GM18502 (cell line): Measurements from ENCODE around the gene KCND2.
A peak's percentile ranks its signal among the peaks of the same experiment; 100 is the strongest.
"Not testable (repeated sequence)": the region's sequence is repeated elsewhere in the genome, so short reads cannot be mapped to it uniquely, and the experiment has no call there.

Source experiments
- ATAC-seq: cut with Tn5 transposase; IDR thresholded peaks from one replicate; pipeline ENCODE4 v1.9.1; 2021; ENCODE audit warnings: mild to moderate bottlenecking; ENCODE audit not compliant: unreplicated experiment, poor library complexity

Gene KCND2

DNA sequence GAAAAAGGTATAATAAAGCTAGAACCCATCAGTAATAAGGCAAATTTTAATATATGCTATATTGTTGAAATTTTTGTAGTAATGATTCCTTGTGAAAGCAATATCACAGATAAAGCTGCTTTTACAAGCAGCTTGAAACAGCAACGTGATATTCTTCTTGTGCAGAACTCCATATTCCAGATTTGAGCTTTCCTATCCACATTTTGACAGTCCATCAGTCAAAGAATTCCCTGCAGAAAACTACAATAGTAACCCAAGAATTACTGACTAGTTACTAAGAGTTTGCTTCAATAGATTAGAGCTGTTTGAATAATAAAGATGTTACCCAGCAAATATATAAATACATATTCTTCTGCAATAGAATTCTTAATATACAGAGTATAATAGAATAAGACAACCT, 291.2 kb downstream of the KCND2 start:
- no peak for ATAC-seq

DNA sequence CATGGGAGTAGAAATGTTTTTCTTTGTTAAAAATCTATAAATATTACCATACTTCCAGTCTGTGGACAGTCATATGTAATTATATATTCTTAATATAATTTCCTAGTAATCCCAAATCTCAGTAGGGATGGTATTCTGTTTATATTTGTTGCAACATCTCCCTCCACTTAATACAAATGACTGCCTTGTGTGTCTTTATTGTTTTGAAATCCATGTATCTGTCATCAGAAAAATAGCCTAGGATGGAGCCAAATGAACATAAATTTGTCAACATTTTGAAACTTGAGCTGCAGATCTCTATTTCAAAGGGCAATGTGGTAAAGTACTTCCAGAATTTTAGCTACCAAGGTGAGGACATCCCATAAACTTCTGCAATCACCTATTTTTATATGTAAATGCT, 294.2 kb downstream of the KCND2 start:
- ATAC-seq: no peak

DNA sequence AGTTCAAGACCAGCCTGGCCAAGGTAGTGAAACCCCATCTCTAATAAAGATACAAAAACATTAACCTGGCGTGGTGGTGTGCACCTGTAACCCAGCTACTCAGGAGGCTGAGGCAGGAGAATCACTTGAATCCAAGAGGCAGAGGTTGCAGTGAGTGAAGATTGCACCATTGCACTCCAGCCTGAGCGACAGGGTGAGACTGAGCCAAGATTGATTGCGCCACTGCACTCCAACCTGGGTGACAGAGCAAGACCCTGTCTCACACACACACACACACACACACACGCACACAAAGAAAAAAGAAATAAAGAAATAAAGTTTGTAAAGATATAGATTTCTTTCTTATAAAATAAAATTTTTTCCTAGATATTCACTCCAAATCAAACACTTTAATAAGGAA, 305.7 kb downstream of the KCND2 start:
- not testable (repeated sequence) for ATAC-seq

DNA sequence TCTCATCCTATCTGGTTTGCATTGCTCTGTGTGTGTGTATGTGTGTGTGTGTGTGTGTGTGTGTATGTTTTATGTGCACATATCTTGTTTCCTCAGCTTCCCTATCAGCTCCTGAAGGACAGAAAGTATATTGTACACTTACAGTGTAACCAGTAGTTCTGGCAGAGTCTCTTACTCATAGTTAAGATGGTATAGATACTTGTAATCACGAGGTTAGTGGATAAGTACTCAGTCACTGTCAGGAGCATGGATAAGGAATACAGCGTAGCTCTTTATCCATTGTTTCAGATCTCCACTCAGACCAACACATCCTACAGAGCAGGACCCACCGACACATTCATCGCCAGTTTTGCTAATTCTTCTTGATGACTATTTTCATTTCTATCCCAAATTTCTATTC, 309.9 kb downstream of the KCND2 start:
- no peak for ATAC-seq

DNA sequence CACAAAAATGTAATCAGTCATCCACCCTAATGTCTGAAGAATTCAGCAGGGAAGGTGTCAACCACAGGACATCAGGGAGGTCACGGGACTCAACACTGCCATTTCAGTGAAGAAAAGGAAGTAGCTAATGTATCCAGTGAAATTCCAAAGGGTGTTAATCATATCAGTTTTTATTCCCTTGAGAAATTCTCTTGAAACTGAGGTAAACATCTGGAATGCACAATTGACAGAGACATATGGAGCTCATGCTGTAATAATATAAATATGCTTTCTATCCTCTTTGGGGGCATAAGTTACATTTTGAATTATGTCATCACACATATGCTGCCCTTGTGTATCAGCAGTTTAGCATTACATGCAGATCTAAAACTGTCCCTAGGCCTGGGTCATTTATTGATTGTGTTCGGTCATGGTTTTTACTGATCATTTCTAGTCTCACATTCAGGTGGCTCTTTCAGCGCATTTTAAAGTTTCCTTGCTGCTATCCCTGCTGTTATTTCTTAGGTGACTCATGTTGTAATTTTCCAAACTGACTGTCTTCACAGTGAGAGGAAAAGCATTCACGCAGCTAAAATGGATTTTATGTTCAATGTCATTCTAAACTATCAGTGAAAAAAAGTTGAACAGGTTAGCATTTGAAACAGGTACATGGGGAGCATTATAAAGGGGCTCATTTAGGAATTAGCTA, 311.1 kb downstream of the KCND2 start:
- no peak for ATAC-seq

DNA sequence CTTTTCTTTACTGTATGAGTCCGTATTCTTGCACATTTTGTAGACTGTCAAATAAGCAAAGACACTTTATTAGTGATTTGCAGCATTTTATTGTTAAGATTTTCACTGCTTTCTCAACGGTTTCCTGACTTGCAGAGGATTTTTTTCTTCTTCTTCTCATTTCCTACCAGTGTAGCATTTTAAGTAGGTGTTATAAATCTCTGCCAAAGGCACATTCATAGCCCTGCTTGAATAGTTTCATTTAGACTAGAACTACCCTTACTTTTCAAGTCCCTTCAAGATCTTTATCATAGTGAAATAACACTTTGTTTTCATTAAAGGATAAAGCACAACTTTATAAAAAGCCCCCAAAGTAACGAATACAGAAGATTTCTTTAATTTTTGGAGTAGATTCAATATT, 313.6 kb downstream of the KCND2 start:
- no peak for ATAC-seq

DNA sequence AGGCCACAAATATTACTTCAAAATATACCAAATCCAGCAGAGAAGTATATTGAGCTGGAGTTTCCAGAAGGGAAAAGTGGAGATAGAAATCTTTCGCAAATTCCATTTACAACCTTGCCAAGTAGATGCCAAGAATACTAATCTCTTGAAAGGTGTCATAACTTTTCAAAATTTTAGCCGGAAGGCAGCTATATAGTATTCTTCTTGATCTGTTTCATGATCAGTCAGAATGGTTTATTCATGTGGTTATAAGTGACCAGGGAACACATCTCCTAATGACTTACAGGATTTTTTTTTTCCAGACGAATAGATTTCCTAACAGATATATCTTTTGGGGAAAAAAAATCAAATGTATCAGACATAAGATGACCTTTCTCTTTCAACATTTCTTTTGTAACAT, 314.3 kb downstream of the KCND2 start:
- no peak for ATAC-seq

DNA sequence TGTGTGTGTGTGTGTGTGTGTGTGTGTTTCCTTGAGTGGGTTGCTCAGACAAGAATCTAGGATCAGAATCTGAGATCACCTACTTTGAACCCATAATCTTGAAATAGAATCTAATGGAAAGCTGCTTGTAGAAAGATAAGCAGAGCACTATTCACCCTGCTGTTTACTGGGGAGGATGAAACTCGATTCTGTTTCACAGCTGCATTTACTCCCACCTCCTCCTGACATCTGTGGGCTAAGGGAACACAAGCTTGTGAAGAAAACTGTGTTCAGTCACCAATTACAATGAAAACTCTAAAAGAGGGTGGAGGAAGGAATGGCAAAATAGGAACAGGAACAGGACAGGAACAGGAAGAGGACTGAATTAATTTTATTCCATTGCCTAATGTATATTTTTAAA, 315.4 kb downstream of the KCND2 start:
- no peak for ATAC-seq

DNA sequence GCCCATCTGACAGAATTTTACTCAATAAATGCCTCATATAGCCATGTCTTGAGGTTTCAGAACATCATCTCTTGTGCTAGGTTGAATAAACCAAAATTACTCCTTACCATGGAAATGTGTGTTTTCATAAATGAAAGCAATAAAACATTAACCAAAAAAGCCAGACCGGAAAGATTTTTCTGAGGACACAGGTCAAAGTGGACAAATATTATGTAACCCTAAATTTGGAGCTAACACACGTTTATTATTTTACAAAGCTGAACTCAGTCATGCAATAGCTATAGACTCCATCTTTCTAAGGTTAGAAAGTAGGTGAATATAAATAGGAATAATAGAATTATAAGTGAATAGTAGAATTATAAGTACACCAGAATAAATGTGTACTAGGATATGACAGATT, 315.9 kb downstream of the KCND2 start:
- no peak for ATAC-seq

DNA sequence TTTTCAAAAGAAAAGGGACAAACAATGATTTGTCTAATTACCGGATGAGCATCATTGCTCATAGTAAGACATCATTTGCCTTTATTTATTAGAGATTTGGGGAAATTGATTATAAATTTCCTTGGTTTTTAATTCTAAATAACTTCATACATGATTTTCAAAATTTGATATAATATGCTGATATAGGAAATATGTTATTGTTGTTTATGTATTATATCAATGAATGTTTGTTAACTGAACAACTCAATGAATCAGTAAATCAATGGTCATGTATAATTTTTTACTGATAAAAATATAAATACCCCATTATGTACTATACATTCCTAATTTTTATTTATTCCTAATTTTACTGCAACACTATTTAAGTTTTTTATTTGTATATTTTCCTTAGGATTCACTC, 327.6 kb downstream of the KCND2 start:
- ATAC-seq: no peak

DNA sequence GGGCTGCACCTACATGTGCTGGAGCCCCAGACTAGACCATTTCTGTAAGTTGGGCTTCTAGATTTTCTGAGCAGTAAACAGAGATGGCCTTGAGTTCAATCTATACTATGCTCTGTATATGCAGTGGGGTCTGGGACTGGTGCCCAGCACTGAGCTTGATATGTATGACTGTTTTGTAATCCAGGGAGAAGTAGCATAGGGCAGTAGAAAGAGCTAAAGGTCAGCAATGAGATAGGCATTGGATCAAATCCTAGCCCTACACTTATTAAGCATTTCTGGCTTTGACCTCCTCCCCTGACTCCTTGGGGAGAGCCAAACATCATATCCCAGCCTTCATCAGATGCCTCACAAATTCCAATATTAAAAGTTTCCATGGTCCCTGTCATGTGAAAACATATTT, 330.4 kb downstream of the KCND2 start:
- ATAC-seq: no peak

DNA sequence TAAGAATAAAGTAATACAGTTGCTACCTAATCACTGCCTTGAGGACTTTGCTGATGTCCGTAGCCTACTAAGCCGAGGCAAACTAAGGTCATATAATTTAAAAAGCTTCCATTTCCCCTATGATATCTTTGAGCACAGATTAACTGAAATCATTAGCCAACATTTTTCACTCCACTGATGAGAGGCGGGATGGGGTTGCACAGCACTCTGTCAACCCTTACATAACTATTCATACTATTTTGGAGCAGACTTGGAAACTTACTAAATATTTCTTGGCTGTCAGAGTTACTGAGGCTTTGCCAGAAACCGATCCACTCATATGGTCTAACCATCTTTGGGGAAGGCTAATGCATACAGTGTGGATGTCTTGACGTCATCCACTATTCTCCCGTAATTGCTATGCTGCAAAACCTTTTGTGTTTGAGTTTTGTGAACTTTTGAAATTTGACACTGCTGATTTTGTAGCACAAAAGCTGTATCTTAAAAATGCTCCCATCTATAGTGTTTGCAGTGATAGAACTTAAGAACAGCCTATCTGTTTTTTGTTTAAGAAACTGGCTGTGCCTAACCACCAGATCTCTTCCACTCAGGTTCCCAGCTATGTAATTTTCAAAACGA, 336.3 kb downstream of the KCND2 start:
- no peak for ATAC-seq

DNA sequence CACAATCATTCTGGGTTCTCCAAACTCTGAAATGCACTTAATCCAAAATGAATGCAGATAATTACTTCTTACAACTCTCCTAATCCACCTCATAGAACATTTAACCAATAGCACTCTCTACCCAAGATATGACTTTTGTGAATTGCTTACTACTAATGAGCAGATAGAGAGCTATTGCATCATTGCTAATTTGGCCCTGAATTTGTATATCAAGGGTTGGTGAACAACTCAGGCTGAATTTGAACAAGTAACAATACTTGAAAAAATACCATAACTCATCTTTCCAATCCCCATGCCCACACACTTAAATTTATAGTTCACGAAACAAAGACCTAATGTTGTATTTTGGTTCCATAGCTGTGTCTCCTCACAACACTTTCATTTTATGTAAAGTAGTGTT, 339.0 kb downstream of the KCND2 start:
- ATAC-seq: no peak

DNA sequence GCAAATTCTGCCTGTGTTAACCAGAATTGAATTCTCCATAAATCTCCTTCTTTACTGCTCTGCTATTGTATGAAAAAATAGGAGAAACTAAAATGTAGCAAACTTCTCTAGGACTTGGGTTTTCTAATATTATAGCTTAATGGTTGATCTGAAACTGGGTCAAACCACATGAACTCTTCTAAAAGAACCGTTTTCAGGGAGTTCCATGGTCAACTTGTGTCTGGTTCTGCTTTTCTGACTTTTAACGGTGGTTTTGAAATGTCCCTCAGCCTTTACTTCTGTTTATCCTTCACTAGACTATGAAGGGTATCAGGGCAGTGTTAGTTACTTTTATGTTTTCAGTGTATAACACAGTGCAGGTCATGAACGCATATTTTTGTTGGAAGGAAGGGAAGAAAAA, 342.7 kb downstream of the KCND2 start:
- ATAC-seq: peak; percentile 74

DNA sequence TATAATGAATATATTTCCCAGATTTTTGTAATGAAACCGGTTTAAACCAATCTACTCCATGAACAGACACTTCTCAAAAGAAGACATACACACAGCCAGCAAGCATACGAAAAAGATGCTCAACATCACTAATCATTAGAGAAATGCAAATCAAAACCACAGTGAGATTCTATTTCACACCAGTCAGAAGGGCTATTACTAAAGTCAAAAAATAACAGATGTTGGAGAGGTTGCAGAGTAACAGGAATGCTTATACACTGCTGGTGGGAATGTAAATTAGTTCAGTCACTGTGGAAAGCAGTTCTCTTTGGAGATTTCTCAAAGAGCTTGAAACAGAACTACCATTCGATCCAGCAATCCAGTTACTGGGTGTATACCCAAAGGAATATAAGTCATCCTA, 344.3 kb downstream of the KCND2 start:
- no peak for ATAC-seq

DNA sequence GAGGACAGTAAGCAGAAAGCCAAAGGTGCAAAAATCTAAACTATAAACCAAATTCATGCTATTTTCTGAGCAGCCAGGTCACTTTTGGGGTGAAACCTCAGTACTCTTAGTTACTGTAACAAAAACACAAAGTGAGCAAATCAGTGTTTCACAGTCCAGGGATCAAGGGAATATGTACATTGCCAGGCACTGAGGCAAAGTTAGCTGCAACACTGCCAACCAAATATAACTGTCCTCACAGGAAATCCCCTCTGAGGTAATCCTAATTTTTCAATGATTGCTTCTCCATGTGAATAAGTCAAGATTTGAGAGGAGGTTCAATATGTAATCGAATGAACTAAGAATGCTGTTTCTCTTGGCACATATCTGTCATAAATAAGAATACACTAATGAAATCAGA, 355.3 kb downstream of the KCND2 start:
- ATAC-seq: no peak

DNA sequence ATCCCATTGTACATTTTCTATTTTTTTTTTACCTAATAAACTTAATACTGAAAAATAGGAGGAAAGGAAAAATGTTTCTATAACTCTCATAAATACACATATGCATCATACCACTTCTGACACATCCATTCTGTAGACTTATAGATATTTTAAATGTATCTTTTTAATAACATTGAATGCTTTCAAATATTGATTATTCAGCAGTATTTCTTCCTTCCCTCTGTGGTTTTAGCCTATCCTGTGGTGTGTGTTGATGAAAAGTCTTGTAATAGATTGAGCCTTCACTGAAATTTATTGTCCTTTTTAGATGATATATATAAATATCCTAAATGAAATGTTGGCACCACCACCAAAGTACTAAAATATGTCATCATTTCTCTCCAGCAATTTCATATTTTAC, 366.9 kb downstream of the KCND2 start:
- ATAC-seq: no peak

DNA sequence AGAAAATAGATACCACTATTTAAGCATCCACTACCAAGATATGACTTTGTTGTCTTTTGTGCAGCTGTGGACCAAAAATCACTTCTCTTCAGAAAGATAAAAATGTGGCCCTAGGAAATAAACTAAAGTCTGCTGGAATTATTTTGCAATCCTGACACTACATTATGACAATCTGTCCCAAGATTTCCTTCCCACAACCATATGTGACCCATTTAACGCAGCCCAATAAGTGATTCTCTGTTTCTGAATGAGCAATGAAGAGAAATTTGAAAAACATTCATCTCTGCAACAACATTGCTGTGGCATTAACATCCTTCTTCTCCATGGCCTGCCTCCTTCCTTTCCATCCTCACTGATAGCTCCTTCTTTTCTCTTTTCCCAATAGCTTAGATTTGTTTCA, 373.0 kb downstream of the KCND2 start:
- ATAC-seq: no peak

DNA sequence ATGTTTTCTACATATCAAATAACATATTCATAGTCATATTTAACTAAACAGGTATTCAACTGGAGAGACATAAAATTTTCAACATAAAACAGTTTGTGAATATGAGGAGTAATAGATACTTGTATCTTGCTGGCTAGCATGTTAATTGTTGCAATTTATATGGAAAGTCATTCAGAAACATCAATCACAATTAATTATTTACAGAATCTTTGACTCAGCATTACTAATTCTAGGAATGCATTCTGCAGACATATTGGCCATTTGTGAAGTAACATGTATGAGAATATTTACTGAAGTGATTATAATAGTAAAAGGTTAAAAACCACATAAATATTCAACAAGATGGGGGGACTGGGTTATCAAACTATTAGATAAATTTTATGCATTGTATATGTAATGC, 381.3 kb downstream of the KCND2 start:
- no peak for ATAC-seq

DNA sequence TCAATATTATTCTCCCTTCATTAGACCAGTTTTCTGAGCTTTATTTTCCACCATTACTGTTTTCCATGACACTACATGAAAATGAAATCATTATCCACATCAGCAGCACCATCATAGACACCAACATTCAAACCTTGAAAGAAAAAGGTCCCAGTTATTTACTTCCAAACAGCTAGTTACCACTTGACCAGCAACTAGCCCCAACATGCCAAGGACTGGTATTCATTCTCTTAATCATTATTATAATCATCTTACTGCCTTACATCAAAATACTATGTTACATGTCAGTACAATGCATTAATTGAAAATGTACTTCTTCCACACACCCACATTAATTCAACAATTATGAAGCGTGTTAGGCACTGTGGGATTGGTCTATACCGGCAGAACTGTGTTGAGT, 385.5 kb downstream of the KCND2 start:
- ATAC-seq: no peak

DNA sequence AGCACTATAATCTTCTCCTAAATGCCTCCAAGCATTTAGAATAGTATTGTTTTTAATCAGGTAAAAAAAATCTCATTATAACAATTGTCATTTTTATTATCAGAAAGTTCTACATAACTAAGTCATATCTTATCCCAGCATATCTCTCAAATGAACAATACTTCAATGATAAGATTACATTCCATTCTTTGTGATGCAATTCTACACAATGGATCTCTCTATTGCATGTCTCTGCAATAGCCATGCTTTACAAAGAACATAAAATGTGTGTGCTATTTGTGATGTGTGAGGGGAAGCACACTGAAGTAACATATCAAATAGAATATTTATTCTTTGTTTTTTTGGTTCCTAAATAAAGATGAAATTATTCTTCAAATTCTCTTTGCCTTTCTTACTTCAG, 389.3 kb downstream of the KCND2 start:
- no peak for ATAC-seq

DNA sequence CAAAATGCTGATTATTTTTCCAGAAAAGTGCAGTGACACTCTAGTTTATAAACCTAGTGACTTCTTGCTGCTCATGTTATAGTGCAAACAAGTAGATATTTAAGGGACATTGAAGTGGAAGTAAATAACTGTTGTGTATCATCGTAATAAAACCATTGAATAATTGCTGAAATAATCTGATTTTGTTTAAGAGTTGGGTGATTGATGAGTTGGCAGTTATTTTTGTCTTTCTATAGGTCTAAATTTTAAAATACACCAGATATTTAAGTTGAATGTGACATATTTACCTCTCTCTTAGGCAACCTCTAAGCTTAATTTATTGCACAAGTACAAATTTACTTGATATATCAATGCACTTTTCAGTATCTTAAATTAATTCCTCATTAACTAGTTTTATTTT, 392.1 kb downstream of the KCND2 start:
- no peak for ATAC-seq
